ENCODE results near the gene MIS18BP1. TPM values are rescaled to one million over a fixed set of nuclear protein-coding genes. Genes with fewer than 3 reads are reported as not detected.
"Not testable (repeated sequence)": the region's sequence is repeated elsewhere in the genome, so short reads cannot be mapped to it uniquely, and the experiment has no call there.

MIS18BP1 gene
- total RNA-seq, result 24.3 and 29.9 TPM in 2 replicates

GRCh38 chr14:45253070-45253753, at the start of gene MIS18BP1:
MIS18BP1 (minus strand) TSS chr14:45253202; CDS start chr14:45247286, 5,916 bp downstream.
- peak; percentile 88 for DNase-seq (ENCODE audit: low read depth)

- no peak for DNase-seq (ENCODE audit: low read depth)
These were observed 45.6 kb upstream of the MIS18BP1 start for GRCh38 chr14:45298423-45299117.

DNA sequence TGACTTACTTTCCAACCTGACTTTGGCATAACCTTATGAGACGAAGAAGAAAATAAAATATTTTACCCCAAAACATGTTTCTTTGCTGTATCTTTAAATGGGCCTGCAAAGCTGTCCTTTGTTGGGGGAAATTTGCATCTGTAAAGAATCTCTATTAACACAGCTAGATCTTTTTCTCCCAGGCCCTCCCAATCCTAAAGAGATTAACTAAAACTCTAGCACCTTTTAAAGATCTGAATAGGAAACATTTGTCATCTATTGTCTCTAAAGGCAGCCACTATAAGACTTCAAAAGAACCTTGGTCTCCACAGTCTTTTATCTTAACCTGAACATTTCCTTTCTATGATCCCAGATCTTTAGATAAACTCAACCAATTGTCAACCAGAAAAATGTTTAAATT, 41.8 kb upstream of the MIS18BP1 start:
- not testable (repeated sequence) for DNase-seq (ENCODE audit: low read depth)

GRCh38 chr14:45290547-45290946, 37.5 kb upstream of the MIS18BP1 start:
- DNase-seq (ENCODE audit: low read depth), result no peak

DNA sequence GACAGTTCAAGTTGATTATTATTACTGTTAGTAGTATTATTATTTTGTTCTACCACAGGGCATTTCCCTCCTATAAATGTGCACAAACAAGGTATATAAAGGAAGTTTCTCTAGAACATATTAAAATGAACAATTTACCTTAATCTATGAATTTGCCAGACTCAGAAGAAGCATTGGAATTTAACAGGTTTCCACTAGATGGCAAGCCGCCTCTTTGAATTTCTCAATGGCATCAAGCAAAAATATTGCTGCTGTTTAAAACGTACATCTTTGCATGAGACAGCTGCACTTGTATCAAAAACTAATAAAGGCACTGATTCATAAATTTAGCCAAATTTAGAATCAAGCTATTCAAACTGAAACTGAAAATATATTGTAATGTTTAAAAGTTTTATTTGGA, 34.6 kb upstream of the MIS18BP1 start:
- no peak for DNase-seq (ENCODE audit: low read depth)

DNA sequence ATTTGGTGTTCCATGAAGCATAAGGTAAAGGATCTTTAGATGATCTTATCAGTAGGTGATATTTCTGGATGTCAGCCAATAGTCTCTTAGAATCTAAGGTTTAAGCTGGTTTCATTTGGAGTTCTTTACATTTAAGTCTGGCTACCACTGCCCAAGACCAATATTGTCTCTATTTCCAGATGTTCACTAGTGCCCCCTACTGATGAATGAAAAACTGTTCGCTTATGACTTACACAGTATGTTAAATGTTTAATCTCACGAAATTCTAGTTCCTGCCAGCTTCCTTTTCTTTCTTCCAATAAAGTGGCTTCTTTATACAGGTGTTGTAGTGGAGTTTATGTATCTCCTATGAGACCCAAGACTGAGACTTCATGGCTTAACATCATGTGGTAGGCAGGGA, 31.8 kb upstream of the MIS18BP1 start:
- no peak for DNase-seq (ENCODE audit: low read depth)

GRCh38 chr14:45281731-45282400, 28.9 kb upstream of the MIS18BP1 start:
- not testable (repeated sequence) for DNase-seq (ENCODE audit: low read depth)

- DNase-seq (ENCODE audit: low read depth), result no peak
These were observed 19.0 kb upstream of the MIS18BP1 start for GRCh38 chr14:45271858-45272537.

DNA sequence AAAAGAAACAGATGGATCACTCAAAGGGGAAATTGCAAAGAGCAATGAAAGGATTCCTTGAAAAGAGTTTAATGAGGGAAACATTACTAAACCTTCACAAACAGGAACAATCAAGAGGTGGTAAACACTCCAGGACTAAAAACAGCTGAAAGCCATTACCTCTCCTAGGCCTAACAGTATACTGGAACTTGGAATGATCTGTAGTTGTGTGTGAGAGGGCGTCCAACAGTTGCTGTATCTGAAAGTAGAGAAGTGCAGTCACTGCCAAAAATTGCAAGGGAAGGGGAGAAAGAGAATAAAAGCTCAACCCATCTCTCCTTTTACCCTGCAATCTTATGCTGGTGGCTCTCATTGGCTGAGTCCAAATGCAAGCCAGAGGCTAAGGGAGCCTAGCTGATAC, 17.0 kb upstream of the MIS18BP1 start:
- no peak for DNase-seq (ENCODE audit: low read depth)

- DNase-seq (ENCODE audit: low read depth), result no peak
These were observed 14.1 kb upstream of the MIS18BP1 start for GRCh38 chr14:45267071-45267470.

DNA sequence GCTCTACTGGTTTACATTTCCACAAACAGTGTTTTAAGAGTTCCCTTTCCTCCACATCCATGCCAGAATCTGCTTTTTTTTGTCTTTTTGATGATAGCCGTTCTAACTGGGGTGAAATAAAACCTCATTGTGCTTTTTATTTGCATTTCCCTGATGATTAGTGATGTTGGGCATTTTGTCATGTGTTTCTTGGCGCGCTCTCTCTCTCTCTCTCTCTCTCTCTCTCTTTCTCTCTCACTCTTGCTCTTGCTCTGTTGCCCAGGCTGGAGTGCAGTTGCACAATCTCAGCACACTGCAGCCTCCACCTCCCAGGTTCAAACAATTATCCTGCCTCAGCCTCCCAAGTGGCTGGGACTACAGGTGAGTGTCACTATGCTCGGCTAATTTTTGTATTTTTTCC, 9.6 kb upstream of the MIS18BP1 start:
- DNase-seq (ENCODE audit: low read depth), result no peak

- no peak for DNase-seq (ENCODE audit: low read depth)
These were observed 8.2 kb upstream of the MIS18BP1 start for GRCh38 chr14:45261209-45261608.

GRCh38 chr14:45258805-45259204, 5.8 kb upstream of the MIS18BP1 start:
- DNase-seq (ENCODE audit: low read depth), result no peak

- no peak for DNase-seq (ENCODE audit: low read depth)
These were observed 5.1 kb upstream of the MIS18BP1 start for GRCh38 chr14:45258073-45258472.

DNA sequence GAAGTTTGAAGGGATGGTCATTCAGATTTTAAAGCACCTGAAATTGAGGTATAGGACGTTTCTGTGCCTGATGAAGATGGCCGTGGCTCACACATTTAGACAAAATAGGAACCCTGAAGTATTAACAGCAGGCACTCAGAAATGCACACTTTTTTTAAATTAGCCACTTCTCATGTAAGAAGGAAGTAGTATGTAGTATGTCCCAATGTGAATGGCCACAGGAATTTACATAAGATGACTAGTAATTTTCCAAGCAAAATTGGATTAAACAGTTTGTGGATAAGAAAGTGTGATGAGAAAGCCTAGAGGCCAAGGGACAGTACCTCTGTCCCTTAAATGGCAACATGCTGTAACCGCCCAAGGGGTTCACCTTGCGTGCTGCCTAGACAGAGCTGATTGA, 1.8 kb upstream of the MIS18BP1 start:
- DNase-seq (ENCODE audit: low read depth), result no peak

- DNase-seq (ENCODE audit: low read depth), result peak; percentile 27
These were observed 830 bp upstream of the MIS18BP1 start for GRCh38 chr14:45253754-45254310.

GRCh38 chr14:45252366-45253069, 484 bp downstream of the MIS18BP1 start:
- DNase-seq (ENCODE audit: low read depth), result no peak

- DNase-seq (ENCODE audit: low read depth), result peak; percentile 35
These were observed 1.1 kb downstream of the MIS18BP1 start for GRCh38 chr14:45251912-45252311.

DNA sequence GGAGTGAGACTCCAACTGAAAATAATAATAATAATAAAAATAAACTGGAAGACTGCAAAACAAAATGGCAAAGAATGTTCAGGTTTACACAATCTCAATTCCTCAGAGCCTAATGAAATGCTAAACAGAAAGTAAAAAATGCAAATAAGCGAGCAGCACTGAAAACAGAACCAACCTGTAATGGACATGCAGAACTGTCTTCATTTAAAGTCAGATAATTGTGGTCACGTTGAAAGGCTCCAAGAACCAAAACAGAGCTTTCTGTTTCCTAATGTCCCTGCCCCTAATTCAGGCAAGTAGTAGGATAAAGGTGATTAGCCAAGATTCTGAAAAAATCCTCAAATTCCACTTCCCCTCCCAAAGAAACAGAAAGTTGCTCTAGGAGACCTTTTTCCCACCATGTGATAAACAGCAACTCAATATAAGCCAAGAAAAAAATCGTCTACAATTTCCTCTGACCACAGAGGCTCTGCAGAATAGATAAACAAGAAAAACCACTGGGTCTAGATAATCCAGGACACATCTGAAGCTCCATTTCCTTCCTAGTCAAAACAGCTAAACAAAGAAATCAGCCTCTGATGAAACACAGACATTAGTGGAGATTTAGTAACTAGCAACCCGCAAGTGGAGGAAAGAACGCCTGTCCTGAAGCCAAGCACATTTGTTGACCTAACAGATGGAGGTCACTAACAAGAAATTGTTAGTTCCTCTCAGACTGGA, 3.0 kb downstream of the MIS18BP1 start:
- DNase-seq (ENCODE audit: low read depth), result peak; percentile 31

DNA sequence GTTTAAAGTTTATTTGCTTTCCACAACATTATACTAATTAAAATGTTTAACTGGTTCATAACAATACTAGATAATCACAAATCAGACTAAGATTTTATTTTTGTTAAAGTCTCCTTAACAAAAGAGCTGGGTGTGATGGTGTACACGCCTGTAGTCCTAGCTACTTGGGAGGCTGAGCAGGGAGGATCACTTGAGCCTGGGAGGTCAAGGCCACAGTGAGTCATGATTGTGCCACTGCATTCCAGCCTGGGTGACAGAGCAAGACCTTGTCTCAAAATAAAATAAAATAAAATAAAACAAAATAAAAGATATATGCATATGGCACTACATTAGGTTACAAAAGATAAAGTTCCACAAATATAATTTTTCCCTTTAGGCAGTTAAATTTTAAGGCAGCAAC, 5.6 kb downstream of the MIS18BP1 start:
- DNase-seq (ENCODE audit: low read depth), result peak; percentile 25

- DNase-seq (ENCODE audit: low read depth), result no peak
These were observed 6.3 kb downstream of the MIS18BP1 start for GRCh38 chr14:45246691-45247090.

All from renal cortical epithelial cell (primary cell).